ENCODE measurements around the gene FRYL.

Gene FRYL

GRCh38 chr4:48796927-48797679, 17.0 kb upstream of the FRYL start:
- no peak overlapping the region for H3K4me3 ChIP-seq (ENCODE audit: low read depth, low read length)
- DNase-seq (ENCODE audit: low read depth), result no peak
- in situ Hi-C loops (cut with HindIII; ENCODE audit: low sequenced_read_pairs), result loop anchor here (5.0 kb wide), 1 partner anchor 60 kb away; no protein-coding TSS in a partner anchor
- TF ChIP-seq CTCF (IDR thresholded peaks at IDR 0.05; ENCODE audit: low read depth, low read length, missing control alignments), result no peak

- in situ Hi-C loops (cut with HindIII; ENCODE audit: low sequenced_read_pairs), result loop anchor here (5.0 kb wide), 1 partner anchor 59 kb away; no protein-coding TSS in a partner anchor
- H3K4me3 ChIP-seq (ENCODE audit: low read depth, low read length), result no peak overlapping the region
- no peak for DNase-seq (ENCODE audit: low read depth)
- TF ChIP-seq CTCF (IDR thresholded peaks at IDR 0.05; ENCODE audit: low read depth, low read length, missing control alignments), result no peak
Measured at GRCh38 chr4:48796191-48796926, 16.3 kb upstream of the FRYL start.

GRCh38 chr4:48795108-48795507, 15.0 kb upstream of the FRYL start:
- H3K4me3 ChIP-seq (ENCODE audit: low read depth, low read length), result no peak overlapping the region
- in situ Hi-C loops (cut with HindIII; ENCODE audit: low sequenced_read_pairs), result loop anchor here (5.0 kb wide), 1 partner anchor 58 kb away; no protein-coding TSS in a partner anchor
- DNase-seq (ENCODE audit: low read depth), result no peak
- no peak for TF ChIP-seq CTCF (IDR thresholded peaks at IDR 0.05; ENCODE audit: low read depth, low read length, missing control alignments)

- in situ Hi-C loops (cut with HindIII; ENCODE audit: low sequenced_read_pairs), result no loop called here
- no peak for DNase-seq (ENCODE audit: low read depth)
- no peak overlapping the region for H3K4me3 ChIP-seq (ENCODE audit: low read depth, low read length)
- TF ChIP-seq CTCF (IDR thresholded peaks at IDR 0.05; ENCODE audit: low read depth, low read length, missing control alignments), result no peak
Measured at GRCh38 chr4:48792348-48793006, 12.4 kb upstream of the FRYL start.

GRCh38 chr4:48791313-48791712, 11.2 kb upstream of the FRYL start:
- in situ Hi-C loops (cut with HindIII; ENCODE audit: low sequenced_read_pairs), result no loop called here
- no peak for TF ChIP-seq CTCF (IDR thresholded peaks at IDR 0.05; ENCODE audit: low read depth, low read length, missing control alignments)
- DNase-seq (ENCODE audit: low read depth), result no peak
- H3K4me3 ChIP-seq (ENCODE audit: low read depth, low read length), result no peak overlapping the region

GRCh38 chr4:48790561-48790960, 10.5 kb upstream of the FRYL start:
- in situ Hi-C loops (cut with HindIII; ENCODE audit: low sequenced_read_pairs), result no loop called here
- DNase-seq (ENCODE audit: low read depth), result no peak
- TF ChIP-seq CTCF (IDR thresholded peaks at IDR 0.05; ENCODE audit: low read depth, low read length, missing control alignments), result no peak

More at GRCh38 chr4:48790561-48790960, 10.5 kb upstream of the FRYL start:
- no peak overlapping the region for H3K4me3 ChIP-seq (ENCODE audit: low read depth, low read length)

Data from astrocyte of the cerebellum (primary cell).